GM21528 (cell line): ENCODE results near the gene FZR1.
A peak's percentile ranks its signal among the peaks of the same experiment; 100 is the strongest.
"Not testable (repeated sequence)": the region's sequence is repeated elsewhere in the genome, so short reads cannot be mapped to it uniquely, and the experiment has no call there.

Experiments used
- ATAC-seq: cut with Tn5 transposase; IDR thresholded peaks from one replicate; pipeline ENCODE4 v1.9.1; 2021; ENCODE audit warnings: mild to moderate bottlenecking, moderate library complexity; ENCODE audit not compliant: unreplicated experiment, low FRiP score

FZR1 gene

GRCh38 chr19:3563709-3564524, 57.8 kb downstream of the FZR1 start:
- ATAC-seq: no peak

DNA sequence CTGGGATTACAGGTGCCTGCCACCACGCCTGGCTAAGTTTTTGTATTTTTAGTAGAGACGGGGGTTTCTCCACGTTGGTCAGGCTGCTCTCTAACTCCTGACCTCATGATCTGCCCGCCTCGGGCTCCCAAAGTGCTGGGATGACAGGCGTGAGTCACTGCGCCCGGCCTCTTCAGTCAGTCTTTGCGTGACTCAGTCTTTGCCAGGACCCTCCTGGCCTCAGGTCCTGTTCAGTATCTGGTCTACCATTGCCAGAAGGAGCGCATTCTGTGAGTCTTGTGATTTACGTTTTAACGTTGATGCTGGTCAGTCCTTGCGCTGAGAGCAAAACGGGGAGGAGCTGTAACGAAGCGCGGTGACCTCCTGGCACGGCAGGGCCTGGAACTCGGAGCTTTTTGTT, 59.0 kb downstream of the FZR1 start:
- ATAC-seq: no peak

- ATAC-seq: not testable (repeated sequence)
Observed at GRCh38 chr19:3570042-3570441, 63.9 kb downstream of the FZR1 start.

- no peak for ATAC-seq
Observed at GRCh38 chr19:3570606-3571011, 64.5 kb downstream of the FZR1 start.

DNA sequence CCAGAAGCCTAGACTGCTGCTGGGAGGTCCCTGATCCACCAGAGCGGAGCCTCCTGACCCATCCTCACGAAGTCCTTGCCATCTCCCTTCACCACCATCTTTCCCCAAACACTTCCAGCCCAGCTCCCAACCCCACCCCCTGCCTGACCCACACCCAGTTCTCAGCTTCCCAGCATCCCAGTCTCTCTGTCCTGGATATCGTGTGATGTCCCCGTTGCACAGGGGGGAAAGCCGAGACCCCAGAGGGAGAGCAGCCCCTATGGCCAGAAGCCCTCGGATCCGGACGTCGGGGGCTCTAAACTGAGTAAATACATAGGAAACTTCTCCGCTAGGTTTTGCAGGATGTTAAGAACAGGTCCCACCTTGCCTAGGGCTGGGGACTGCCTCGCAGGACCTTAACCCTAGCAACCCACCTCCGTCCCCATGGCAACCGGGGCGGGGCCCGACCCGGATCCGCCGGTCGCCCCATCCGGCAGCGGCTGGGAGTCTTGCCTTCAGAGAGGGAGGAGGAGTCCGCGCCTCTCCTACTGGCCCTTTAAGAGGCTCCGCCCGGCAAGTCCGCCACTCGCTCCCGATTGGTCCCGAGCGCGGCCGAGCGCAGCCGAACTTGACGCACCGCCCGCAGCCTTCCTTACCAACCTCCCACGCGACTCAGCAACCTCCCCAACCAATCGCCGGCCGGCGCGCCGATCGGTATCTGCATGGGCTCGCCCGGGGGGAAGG, 66.2 kb downstream of the FZR1 start:
- peak; percentile 89 for ATAC-seq

- no peak for ATAC-seq
Observed at GRCh38 chr19:3572855-3573161, 66.7 kb downstream of the FZR1 start, which contains the start of gene HMG20B. Gene HMG20B, plus strand, starts transcription at chr19:3572944. Its CDS starts 366 bp downstream, at chr19:3573310.

GRCh38 chr19:3573162-3573857, 67.2 kb downstream of the FZR1 start:
- ATAC-seq: peak; percentile 17

DNA sequence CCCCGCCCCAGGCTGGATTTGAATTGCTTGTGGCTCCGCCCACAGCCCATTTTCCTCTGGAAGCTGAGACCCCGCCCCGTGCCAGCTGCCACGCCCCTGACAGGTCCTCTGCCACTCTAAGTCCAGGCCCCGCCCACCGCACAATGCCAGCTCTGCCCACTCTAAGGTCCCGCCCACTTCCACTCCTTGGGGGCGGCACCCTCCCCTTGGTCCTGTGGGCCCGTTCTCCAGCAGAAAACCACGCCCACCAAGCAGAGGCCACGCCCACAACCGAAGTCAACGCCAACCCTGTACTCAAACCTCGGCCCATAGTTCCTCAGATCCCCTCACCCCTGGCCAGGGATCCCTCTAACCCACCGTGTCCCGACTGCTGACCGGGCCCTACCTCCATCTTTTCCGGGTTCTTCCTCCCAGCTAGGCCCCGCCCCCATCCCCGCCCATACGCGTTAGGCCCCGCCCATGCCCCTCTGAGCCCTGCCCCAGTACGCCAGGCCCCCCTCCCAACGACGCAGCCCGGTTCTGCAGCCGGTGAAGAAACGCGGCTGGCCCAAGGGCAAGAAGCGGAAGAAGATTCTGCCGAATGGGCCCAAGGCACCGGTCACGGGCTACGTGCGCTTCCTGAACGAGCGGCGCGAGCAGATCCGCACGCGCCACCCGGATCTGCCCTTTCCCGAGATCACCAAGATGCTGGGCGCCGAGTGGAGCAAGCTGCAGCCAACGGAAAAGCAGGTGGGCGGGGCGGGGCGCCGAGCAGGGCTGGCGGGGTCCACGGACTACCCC, 67.9 kb downstream of the FZR1 start:
- no peak for ATAC-seq

GRCh38 chr19:3575260-3575741, 69.2 kb downstream of the FZR1 start:
- ATAC-seq: no peak

DNA sequence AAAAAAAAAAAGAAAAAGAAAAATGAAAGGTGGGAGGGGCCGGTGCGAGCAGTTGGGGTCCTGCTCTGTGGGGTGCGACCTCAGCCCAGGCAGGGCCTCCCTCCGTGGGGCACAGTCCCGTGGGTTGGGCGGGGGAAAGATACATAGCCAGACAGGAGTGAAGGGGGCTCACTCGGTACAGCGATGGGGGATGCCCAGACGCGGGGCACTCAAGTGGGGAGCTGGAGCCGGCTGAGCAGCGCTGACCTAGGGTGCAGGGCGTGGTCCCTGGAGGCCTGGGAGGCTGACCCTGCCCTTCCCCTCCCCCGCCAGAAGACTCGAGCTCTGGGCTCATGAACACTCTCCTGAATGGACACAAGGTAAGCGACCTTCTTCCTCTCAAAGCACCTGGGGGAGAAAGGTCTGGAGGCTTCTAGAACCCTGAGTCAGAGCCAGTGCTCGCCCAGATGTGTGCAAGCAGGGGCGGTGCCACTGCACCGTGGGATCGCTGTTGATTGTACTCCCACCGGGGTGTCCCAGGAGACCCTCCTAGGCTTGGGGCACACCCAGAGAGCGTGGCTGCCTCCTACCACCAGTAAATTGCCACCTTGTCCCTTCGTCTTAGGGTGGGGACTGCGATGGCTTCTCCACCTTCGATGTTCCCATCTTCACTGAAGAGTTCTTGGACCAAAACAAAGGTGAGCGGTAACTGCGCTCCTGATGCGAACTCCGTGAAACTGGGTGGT, 70.0 kb downstream of the FZR1 start:
- no peak for ATAC-seq

DNA sequence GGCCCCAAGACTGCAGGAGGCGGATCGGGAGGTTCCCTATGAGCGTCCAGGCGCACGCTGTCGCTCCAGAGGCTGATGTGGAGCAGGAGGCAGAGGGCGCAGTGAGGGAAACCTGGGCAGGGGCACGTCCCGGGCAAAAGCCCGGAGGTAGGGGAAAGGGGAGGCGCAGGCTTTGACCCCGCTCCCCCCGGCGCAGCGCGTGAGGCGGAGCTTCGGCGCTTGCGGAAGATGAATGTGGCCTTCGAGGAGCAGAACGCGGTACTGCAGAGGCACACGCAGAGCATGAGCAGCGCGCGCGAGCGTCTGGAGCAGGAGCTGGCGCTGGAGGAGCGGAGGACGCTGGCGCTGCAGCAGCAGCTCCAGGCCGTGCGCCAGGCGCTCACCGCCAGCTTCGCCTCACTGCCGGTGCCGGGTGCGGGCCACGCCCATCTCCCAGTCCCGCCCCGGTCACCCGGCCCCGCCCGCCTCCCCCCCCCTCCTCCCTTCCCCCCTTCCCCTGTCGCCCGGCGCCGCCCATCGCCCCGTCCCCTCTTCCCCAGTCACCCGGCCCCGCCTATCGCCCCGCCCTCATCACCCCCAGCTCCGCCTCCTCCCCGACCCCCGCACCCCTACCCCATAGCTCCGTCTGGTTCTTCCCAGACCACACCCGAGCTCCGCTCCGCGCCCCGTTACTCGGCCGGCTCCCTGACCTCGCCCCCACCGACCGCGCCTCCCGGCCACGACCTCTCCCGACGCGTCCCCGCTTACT, 70.8 kb downstream of the FZR1 start:
- no peak for ATAC-seq

DNA sequence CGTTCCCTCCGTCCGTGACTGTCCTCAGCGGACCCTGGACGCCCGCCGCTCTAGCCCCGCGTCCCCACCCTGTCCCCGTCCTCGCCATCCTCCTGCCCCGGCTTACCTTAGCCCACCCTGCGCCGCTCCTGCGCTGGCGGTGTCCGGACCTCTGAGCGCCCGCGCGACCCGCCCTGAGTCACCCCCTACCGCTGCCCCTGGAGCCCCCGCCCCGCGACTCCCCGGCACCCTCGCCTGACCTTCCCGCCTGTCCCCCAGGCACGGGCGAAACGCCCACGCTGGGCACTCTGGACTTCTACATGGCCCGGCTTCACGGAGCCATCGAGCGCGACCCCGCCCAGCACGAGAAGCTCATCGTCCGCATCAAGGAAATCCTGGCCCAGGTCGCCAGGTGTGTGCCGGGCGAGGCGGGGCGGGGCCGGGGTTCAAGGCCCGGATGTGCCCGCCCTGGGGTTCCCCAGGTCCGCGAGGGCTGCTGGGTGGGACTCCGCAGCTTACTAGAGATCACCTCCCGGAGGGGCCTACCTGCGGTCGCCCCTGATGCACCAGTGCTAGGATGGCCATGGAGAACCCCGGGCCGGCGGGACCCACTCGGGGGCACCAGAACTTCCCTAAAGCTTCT, 71.7 kb downstream of the FZR1 start:
- ATAC-seq: no peak

- no peak for ATAC-seq
Observed at GRCh38 chr19:3578390-3578789, 72.3 kb downstream of the FZR1 start.

DNA sequence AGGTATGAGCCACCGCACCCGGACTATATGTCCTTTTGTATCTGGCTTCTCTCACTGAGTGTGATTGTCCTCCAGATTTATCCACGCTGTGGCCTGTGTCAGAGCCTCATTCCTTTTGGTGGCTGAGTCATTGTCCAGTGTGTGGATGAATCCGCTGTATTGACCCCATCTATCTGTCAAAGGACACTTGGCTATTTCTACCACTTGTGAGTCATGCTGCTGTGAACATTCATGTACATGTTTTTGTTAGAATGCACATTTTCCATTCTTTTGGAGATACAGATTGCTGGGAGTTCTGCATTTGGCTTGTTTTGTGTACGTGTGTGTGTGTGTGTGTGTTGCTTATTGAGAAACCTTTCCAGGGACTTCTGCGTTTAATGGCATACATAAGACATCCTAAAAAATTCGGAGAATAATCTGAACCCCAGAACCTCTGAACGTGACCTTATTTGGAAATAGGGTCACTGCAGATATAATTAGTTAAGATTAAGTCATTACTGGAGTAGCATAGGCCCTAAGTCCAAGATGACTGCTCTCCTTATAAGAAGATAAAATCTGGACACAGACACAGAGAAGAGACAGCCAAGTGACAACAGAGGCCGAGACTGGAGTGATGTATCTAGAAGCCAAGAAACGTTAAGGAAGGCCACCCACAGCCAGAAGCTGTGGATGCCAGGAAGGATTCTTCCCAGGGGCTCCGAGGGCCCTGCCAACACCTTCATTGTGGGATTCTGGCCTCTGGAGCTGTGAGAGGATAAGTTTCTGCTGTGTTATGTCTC, 74.2 kb downstream of the FZR1 start:
- ATAC-seq: no peak

DNA sequence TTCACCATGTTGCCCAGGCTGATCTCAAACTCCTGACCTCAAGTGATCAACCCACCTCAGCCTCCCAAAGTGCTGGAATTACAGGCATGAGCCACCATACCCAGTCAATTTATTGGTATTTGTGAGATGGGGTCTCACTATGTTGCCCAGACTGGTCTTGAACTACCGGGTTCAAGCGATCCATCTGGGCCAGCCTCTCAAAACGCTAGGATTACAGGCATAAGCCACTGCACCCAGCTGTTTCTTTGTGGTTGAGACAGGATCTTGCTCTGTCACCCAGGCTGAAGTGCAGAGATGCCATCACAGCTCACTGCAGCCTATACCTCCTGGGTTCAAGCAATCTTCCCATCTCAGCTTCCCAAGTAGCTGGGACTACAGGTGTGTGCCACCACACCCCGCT, 75.7 kb downstream of the FZR1 start:
- ATAC-seq: not testable (repeated sequence)

- ATAC-seq: not testable (repeated sequence)
Observed at GRCh38 chr19:3584036-3584802, 78.1 kb downstream of the FZR1 start.
